GM12878 (cell line): ENCODE measurements around the gene CD300E. TPM values are rescaled to one million over a fixed set of nuclear protein-coding genes. Genes with fewer than 3 reads are reported as not detected.
A peak's percentile ranks its signal among the peaks of the same experiment; 100 is the strongest.

Source experiments
- CHD1 ChIP-seq: IDR thresholded peaks from 2 replicates; pipeline ENCODE4 v1.6.1; 2012; ENCODE audit warnings: low read depth, low read length, improper control_type of control experiment
- CHD2 ChIP-seq: IDR thresholded peaks from 2 replicates; pipeline ENCODE4 v1.6.1; 2011; ENCODE audit warnings: low read depth, low read length, improper control_type of control experiment, borderline replicate concordance
- DPF2 ChIP-seq: fragments of 450-650 bp; IDR thresholded peaks from 2 replicates; pipeline ENCODE4 v1.6.1; 2017; ENCODE audit warnings: mild to moderate bottlenecking
- IRF5 ChIP-seq: fragments of 450-650 bp; IDR thresholded peaks from 2 replicates; pipeline ENCODE4 v1.6.1; 2017; ENCODE audit warnings: borderline replicate concordance
- LARP7 ChIP-seq: fragments of 450-650 bp; IDR thresholded peaks from 2 replicates; pipeline ENCODE4 v1.6.1; 2017; ENCODE audit warnings: mild to moderate bottlenecking
- NFYA ChIP-seq: IDR thresholded peaks from 2 replicates; pipeline ENCODE4 v1.6.1; 2011; ENCODE audit warnings: low read depth, mild to moderate bottlenecking, low read length, improper control_type of control experiment, borderline replicate concordance
- RAD21 ChIP-seq: IDR thresholded peaks from 2 replicates; pipeline ENCODE4 v1.6.1; 2011; ENCODE audit warnings: mild to moderate bottlenecking, low read depth, low read length, moderate library complexity; ENCODE audit not compliant: insufficient read depth
- RFX5 ChIP-seq: IDR thresholded peaks from 2 replicates; pipeline ENCODE4 v1.6.1; 2011; ENCODE audit warnings: low read depth, low read length, improper control_type of control experiment
- SIN3A ChIP-seq: IDR thresholded peaks from 2 replicates; pipeline ENCODE4 v1.6.1; 2012; ENCODE audit warnings: low read depth, low read length, improper control_type of control experiment
- polyA plus RNA-seq, 11 experiments: library from polyadenylated mRNA; depleted of rRNA in 4 of 11; unstranded in 6 of 11; stranded (reverse) in 5 of 11; fragments of >200 nt; fragmentation: Nextera tagmentation in 4 of 11; fragmentation: Illumina TruSeq in 1 of 11; extraction: Ambion mirVana in 4 of 11; extraction: Trizol in 1 of 11; gene quantifications; 1 replicate in 1 of 11; 2 replicates in 10 of 11; pipeline versions ENCODE4 v1.2.1 to v1.2.3, GENCODE V29; 2011 to 2016; ENCODE audit warnings: inconsistent platforms in 2 of 11, missing spikeins in 2 of 11, low read depth in 1 of 11
- total RNA-seq, 4 experiments: library from RNA; depleted of rRNA in 3 of 4; stranded (reverse); fragments of >200 nt in 3 of 4; fragmentation: Illumina TruSeq in 1 of 4; extraction: Trizol in 1 of 4; gene quantifications; 2 replicates each; pipeline versions ENCODE4 v1.2.1 to v1.2.3, GENCODE V29; 2013 to 2021
- TF ChIP-seq, protein P1 (sequence below): fragments of 450-650 bp; IDR thresholded peaks from 2 replicates; pipeline ENCODE4 v1.6.1; 2017; ENCODE audit warnings: mild to moderate bottlenecking, low read depth, inconsistent platforms; ENCODE audit not compliant: poor library complexity, severe bottlenecking
- TF ChIP-seq, protein P2 (sequence below): IDR thresholded peaks from 2 replicates; pipeline ENCODE4 v1.6.1; 2012; ENCODE audit warnings: low read depth, low read length, improper control_type of control experiment
- TF ChIP-seq, protein P3 (sequence below): fragments of 450-650 bp; formaldehyde crosslinking; IDR thresholded peaks from 2 replicates; pipeline ENCODE4 v1.4.0; 2020; ENCODE audit warnings: mild to moderate bottlenecking, moderate library complexity
- TF ChIP-seq, protein P4 (sequence below): fragments of 450-650 bp; IDR thresholded peaks from 2 replicates; pipeline ENCODE4 v1.6.1; 2017; ENCODE audit warnings: antibody characterized with exemption, mild to moderate bottlenecking, moderate library complexity

Gene CD300E
- total and polyA plus RNA-seq, 10 of the 15 experiments (the other 5 are each of a cell fraction or from before 2014, with no cell fraction given) = not detected

- TF ChIP-seq CHD2 (no peak), RAD21 (no peak), RFX5 (no peak), NFYA (no peak), SIN3A (peak; percentile 63; the same call in 1 of the 2 replicates), LARP7 (no peak), DPF2 (no peak), IRF5 (no peak), CHD1 (no peak)
- TF ChIP-seq, protein P1, sequence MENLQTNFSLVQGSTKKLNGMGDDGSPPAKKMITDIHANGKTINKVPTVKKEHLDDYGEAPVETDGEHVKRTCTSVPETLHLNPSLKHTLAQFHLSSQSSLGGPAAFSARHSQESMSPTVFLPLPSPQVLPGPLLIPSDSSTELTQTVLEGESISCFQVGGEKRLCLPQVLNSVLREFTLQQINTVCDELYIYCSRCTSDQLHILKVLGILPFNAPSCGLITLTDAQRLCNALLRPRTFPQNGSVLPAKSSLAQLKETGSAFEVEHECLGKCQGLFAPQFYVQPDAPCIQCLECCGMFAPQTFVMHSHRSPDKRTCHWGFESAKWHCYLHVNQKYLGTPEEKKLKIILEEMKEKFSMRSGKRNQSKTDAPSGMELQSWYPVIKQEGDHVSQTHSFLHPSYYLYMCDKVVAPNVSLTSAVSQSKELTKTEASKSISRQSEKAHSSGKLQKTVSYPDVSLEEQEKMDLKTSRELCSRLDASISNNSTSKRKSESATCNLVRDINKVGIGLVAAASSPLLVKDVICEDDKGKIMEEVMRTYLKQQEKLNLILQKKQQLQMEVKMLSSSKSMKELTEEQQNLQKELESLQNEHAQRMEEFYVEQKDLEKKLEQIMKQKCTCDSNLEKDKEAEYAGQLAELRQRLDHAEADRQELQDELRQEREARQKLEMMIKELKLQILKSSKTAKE = no peak
- TF ChIP-seq, protein P2, sequence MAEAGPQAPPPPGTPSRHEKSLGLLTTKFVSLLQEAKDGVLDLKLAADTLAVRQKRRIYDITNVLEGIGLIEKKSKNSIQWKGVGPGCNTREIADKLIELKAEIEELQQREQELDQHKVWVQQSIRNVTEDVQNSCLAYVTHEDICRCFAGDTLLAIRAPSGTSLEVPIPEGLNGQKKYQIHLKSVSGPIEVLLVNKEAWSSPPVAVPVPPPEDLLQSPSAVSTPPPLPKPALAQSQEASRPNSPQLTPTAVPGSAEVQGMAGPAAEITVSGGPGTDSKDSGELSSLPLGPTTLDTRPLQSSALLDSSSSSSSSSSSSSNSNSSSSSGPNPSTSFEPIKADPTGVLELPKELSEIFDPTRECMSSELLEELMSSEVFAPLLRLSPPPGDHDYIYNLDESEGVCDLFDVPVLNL = no peak
- TF ChIP-seq, protein P3, sequence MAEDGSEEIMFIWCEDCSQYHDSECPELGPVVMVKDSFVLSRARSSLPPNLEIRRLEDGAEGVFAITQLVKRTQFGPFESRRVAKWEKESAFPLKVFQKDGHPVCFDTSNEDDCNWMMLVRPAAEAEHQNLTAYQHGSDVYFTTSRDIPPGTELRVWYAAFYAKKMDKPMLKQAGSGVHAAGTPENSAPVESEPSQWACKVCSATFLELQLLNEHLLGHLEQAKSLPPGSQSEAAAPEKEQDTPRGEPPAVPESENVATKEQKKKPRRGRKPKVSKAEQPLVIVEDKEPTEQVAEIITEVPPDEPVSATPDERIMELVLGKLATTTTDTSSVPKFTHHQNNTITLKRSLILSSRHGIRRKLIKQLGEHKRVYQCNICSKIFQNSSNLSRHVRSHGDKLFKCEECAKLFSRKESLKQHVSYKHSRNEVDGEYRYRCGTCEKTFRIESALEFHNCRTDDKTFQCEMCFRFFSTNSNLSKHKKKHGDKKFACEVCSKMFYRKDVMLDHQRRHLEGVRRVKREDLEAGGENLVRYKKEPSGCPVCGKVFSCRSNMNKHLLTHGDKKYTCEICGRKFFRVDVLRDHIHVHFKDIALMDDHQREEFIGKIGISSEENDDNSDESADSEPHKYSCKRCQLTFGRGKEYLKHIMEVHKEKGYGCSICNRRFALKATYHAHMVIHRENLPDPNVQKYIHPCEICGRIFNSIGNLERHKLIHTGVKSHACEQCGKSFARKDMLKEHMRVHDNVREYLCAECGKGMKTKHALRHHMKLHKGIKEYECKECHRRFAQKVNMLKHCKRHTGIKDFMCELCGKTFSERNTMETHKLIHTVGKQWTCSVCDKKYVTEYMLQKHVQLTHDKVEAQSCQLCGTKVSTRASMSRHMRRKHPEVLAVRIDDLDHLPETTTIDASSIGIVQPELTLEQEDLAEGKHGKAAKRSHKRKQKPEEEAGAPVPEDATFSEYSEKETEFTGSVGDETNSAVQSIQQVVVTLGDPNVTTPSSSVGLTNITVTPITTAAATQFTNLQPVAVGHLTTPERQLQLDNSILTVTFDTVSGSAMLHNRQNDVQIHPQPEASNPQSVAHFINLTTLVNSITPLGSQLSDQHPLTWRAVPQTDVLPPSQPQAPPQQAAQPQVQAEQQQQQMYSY (CRISPR knock-in tag) = no peak
- TF ChIP-seq, protein P4, sequence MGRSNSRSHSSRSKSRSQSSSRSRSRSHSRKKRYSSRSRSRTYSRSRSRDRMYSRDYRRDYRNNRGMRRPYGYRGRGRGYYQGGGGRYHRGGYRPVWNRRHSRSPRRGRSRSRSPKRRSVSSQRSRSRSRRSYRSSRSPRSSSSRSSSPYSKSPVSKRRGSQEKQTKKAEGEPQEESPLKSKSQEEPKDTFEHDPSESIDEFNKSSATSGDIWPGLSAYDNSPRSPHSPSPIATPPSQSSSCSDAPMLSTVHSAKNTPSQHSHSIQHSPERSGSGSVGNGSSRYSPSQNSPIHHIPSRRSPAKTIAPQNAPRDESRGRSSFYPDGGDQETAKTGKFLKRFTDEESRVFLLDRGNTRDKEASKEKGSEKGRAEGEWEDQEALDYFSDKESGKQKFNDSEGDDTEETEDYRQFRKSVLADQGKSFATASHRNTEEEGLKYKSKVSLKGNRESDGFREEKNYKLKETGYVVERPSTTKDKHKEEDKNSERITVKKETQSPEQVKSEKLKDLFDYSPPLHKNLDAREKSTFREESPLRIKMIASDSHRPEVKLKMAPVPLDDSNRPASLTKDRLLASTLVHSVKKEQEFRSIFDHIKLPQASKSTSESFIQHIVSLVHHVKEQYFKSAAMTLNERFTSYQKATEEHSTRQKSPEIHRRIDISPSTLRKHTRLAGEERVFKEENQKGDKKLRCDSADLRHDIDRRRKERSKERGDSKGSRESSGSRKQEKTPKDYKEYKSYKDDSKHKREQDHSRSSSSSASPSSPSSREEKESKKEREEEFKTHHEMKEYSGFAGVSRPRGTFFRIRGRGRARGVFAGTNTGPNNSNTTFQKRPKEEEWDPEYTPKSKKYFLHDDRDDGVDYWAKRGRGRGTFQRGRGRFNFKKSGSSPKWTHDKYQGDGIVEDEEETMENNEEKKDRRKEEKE = no peak
Observed at GRCh38 chr17:74671031-74671771, 47.7 kb upstream of the CD300E start (continued).
